Endothelial cell of umbilical vein (primary cell): ENCODE measurements around the gene EFCAB9. TPM values are rescaled to one million over a fixed set of nuclear protein-coding genes. Genes with fewer than 3 reads are reported as not detected.

ENCODE experiments used
- BruUV-seq: library from RNA; stranded (reverse); fragments of 400-500 nt; replicated peaks from 2 replicates; lab custom pipeline; 2021; lab: Mats Ljungman, UMichigan
- CTCF ChIA-PET: fragments of 300-600, 350-600 bp; sonication (Branson Sonifier 250); formaldehyde crosslinking; loops from one replicate; lab custom pipeline; 2021; ENCODE audit warnings: antibody characterized with exemption, inconsistent platforms; lab: Charles Lee
- POLR2A ChIA-PET: fragments of 300-600, 350-600 bp; sonication (Branson Sonifier 250); formaldehyde crosslinking; loops from one replicate; lab custom pipeline; 2021; ENCODE audit warnings: antibody characterized with exemption, inconsistent platforms; lab: Charles Lee
- DNase-seq: peaks from one replicate; pipeline ENCODE4 v3.0.0-alpha.2; 2011; ENCODE audit warnings: low read depth, low spot score
- FAIRE-seq: peaks from 2 replicates; lab custom pipeline; 2011; peaks lifted over from hg19 to GRCh38; lab: Jason Lieb, UNC
- H2AFZ ChIP-seq: 2 replicates; pipeline ENCODE4 v1.6.0; 2012; ENCODE audit warnings: low read depth, low read length, control low read depth, inconsistent platforms
- H3K27ac ChIP-seq: 2 replicates; pipeline ENCODE4 v1.5.1; 2011; ENCODE audit warnings: low read depth, mild to moderate bottlenecking, control low read depth, low read length, moderate library complexity; ENCODE audit not compliant: insufficient read depth
- H3K27me3 ChIP-seq, 2 experiments: 2 replicates each; pipeline versions ENCODE4 v1.6.0 to v1.6.1; 2011; ENCODE audit warnings: low read length in 2 of 2, mixed read lengths in 1 of 2; ENCODE audit not compliant: control insufficient read depth in 2 of 2, insufficient read depth in 2 of 2
- H3K36me3 ChIP-seq, 2 experiments: 2 replicates in 1 of 2; 3 replicates in 1 of 2; pipeline ENCODE4 v1.5.1; 2011; ENCODE audit warnings: low read length in 2 of 2, mild to moderate bottlenecking in 1 of 2, moderate library complexity in 1 of 2; ENCODE audit not compliant: control insufficient read depth in 2 of 2, insufficient read depth in 2 of 2; ENCODE audit errors: extremely low read depth in 1 of 2
- H3K4me1 ChIP-seq: 3 replicates; pipeline ENCODE4 v1.5.1; 2011; ENCODE audit warnings: mild to moderate bottlenecking, low read length; ENCODE audit not compliant: control insufficient read depth, insufficient read depth; ENCODE audit errors: extremely low read depth
- H3K4me2 ChIP-seq: 2 replicates; pipeline ENCODE4 v1.6.1; 2011; ENCODE audit warnings: low read length, control low read depth, mixed read lengths; ENCODE audit not compliant: insufficient read depth
- H3K4me3 ChIP-seq, 3 experiments: fragments of 200-600 bp in 1 of 3; sonication (generic), shearing (Covaris generic) in 1 of 3; replicated peaks in 1 of 3; 2 replicates each; pipeline ENCODE4 v1.5.1; 2011 to 2016; ENCODE audit warnings: control low read depth in 3 of 3, low read length in 3 of 3, mild to moderate bottlenecking in 2 of 3, inconsistent platforms in 1 of 3, low read depth in 1 of 3, moderate library complexity in 1 of 3; ENCODE audit not compliant: insufficient read depth in 1 of 3
- H3K79me2 ChIP-seq: 2 replicates; pipeline ENCODE4 v1.6.0; 2012; ENCODE audit warnings: low read length, inconsistent platforms; ENCODE audit not compliant: control insufficient read depth, insufficient read depth
- H3K9ac ChIP-seq: replicated peaks from 2 replicates; pipeline ENCODE3; 2011; ENCODE audit warnings: low read length, control low read depth; ENCODE audit not compliant: insufficient read depth; ENCODE audit errors: extremely low read depth
- H3K9me1 ChIP-seq: replicated peaks from 3 replicates; pipeline ENCODE4 v1.6.0; 2011; ENCODE audit warnings: mild to moderate bottlenecking, low read length; ENCODE audit not compliant: control insufficient read depth, insufficient read depth; ENCODE audit errors: extremely low read depth
- H3K9me3 ChIP-seq: replicated peaks from 2 replicates; pipeline ENCODE4 v1.5.1; 2012; ENCODE audit warnings: low read length, inconsistent platforms; ENCODE audit not compliant: control insufficient read depth, insufficient read depth
- H4K20me1 ChIP-seq: replicated peaks from 2 replicates; pipeline ENCODE3; 2011; ENCODE audit warnings: mild to moderate bottlenecking, low read length; ENCODE audit not compliant: control insufficient read depth, insufficient read depth; ENCODE audit errors: extremely low read depth
- CTCF ChIP-seq, 2 donors: IDR thresholded peaks; 1 replicate in 1 of 2; 2 replicates in 1 of 2; pipeline ENCODE4 v1.5.1; 2011; ENCODE audit warnings: low read length in 2 of 2, mild to moderate bottlenecking in 2 of 2, moderate library complexity in 2 of 2, control low read depth in 1 of 2, inconsistent platforms in 1 of 2, low read depth in 1 of 2; ENCODE audit not compliant: insufficient read depth in 1 of 2; ENCODE audit errors: extremely low read depth in 1 of 2
- EZH2 ChIP-seq: IDR thresholded peaks from 2 replicates; pipeline ENCODE4 v1.6.1; 2012; ENCODE audit warnings: borderline replicate concordance, low read depth, mild to moderate bottlenecking, moderate library complexity, low read length, inconsistent platforms; ENCODE audit not compliant: severe bottlenecking
- FOS ChIP-seq: IDR thresholded peaks from 2 replicates; pipeline ENCODE4 v1.6.1; 2011; ENCODE audit warnings: mild to moderate bottlenecking, low read length, moderate library complexity, borderline replicate concordance; ENCODE audit not compliant: insufficient read depth
- GATA2 ChIP-seq: IDR thresholded peaks from 2 replicates; pipeline ENCODE4 v1.7.0; 2011; ENCODE audit warnings: low read depth, mild to moderate bottlenecking, moderate library complexity, mixed read lengths, low read length; ENCODE audit not compliant: insufficient read length, insufficient read depth
- JUN ChIP-seq: IDR thresholded peaks from 2 replicates; pipeline ENCODE4 v1.6.1; 2011; ENCODE audit warnings: borderline replicate concordance, low read depth; ENCODE audit not compliant: insufficient read length, insufficient read depth
- MAX ChIP-seq: IDR thresholded peaks from 2 replicates; pipeline ENCODE4 v1.6.1; 2011; ENCODE audit not compliant: insufficient read depth, insufficient read length
- MYC ChIP-seq: IDR thresholded peaks from one replicate; pipeline ENCODE4 v1.6.1; 2011; ENCODE audit warnings: mild to moderate bottlenecking, low read depth, low read length
- POLR2A ChIP-seq: IDR thresholded peaks from 2 replicates; pipeline ENCODE4 v1.6.1; 2012; ENCODE audit warnings: low read depth, mild to moderate bottlenecking, control low read depth, low read length
- POLR2AphosphoS5 ChIP-seq: IDR thresholded peaks from 2 replicates; pipeline ENCODE4 v1.6.1; 2012; ENCODE audit warnings: low read depth, mild to moderate bottlenecking, control low read depth, low read length, moderate library complexity; ENCODE audit not compliant: insufficient read depth
- dilution Hi-C: fragments of 300-500 bp; cut with MboI; formaldehyde crosslinking; loops from one replicate; pipeline ENCODE4 v1.15.0; 2019; ENCODE audit warnings: low sequenced_read_pairs; ENCODE audit not compliant: extremely low pct_ligation_motif_present
- intact Hi-C: fragments of 100-400 bp; cut with micrococcal nuclease; formaldehyde crosslinking; loops from one replicate; pipeline ENCODE4 v1.10.0; 2022
- polyA plus RNA-seq, 4 experiments: library from polyadenylated mRNA; depleted of rRNA in 3 of 4; stranded (reverse) in 3 of 4; unstranded in 1 of 4; fragments of >200 nt; gene quantifications; 2 replicates each; pipeline versions ENCODE4 v1.2.1 to v1.2.3, GENCODE V29; 2011 to 2012; ENCODE audit warnings: missing spikeins in 1 of 4
- total RNA-seq: library from RNA; stranded (reverse); gene quantifications from 2 replicates; pipeline ENCODE4 v1.2.3, GENCODE V29; 2021

The EFCAB9 gene
- total and polyA plus RNA-seq, 2 donors (not counting 3 experiments of a cell fraction or from before 2014, with no cell fraction given) = not detected

GRCh38 chr5:172162987-172163343 lies 31.0 kb upstream of the EFCAB9 start:
- no peaks in the 10 kb centered on the region for H3K79me2 ChIP-seq
- no peak overlapping the region for H3K27ac ChIP-seq
- no peaks in the 10 kb centered on the region for H4K20me1 ChIP-seq
- ChIA-PET CTCF (interaction anchor here (0.6 to 3.5 kb wide), 6 partner anchors 10 to 57 kb away, joined by 3 to 18 read pairs (median 6); partner anchors contain the start of gene STK10), POLR2A (no interaction called here)
- H3K4me2 ChIP-seq = no peak overlapping the region
- dilution Hi-C loops (no loop called here), intact Hi-C loops (loop anchor here (1.0 kb wide), 1 partner anchor 25 kb away; the partner anchor contains the start of gene STK10)
- H2AFZ ChIP-seq = no peak overlapping the region
- no TSS peak for BruUV-seq
- no peaks in the 10 kb centered on the region for H3K4me1 ChIP-seq
- H3K9me1 ChIP-seq = no peaks in the 10 kb centered on the region
- TF ChIP-seq JUN = no peak
- TF ChIP-seq EZH2 = no peak
- TF ChIP-seq MYC = no peak
- no peak for TF ChIP-seq GATA2
- FAIRE-seq = no peak
- no peak overlapping the region for H3K9ac ChIP-seq
- H3K9me3 ChIP-seq = no peaks in the 10 kb centered on the region
- DNase-seq = no peak
- H3K36me3 ChIP-seq = no peaks in the 10 kb centered on the region
- H3K4me3 ChIP-seq = no peak overlapping the region
- no peaks in the 10 kb centered on the region for H3K27me3 ChIP-seq

GRCh38 chr5:172163346-172163745 lies 30.6 kb upstream of the EFCAB9 start:
- ChIA-PET CTCF (interaction anchor here (1.6 to 3.5 kb wide), 4 partner anchors 10 to 57 kb away, joined by 4 to 18 read pairs (median 8); partner anchors contain the start of gene STK10), POLR2A (no interaction called here)
- no peaks in the 10 kb centered on the region for H3K79me2 ChIP-seq
- H3K36me3 ChIP-seq = no peaks in the 10 kb centered on the region
- no peaks in the 10 kb centered on the region for H3K9me3 ChIP-seq
- H3K9ac ChIP-seq = no peak overlapping the region
- no peak overlapping the region for H3K27ac ChIP-seq
- H3K9me1 ChIP-seq = no peaks in the 10 kb centered on the region
- dilution Hi-C loops = no loop called here
- H3K27me3 ChIP-seq = no peaks in the 10 kb centered on the region
- H2AFZ ChIP-seq = no peak overlapping the region
- TF ChIP-seq FOS (no peak), CTCF (IDR thresholded peaks at IDR 0.05; ENCODE audit: extremely low read depth in 1 of 2, insufficient read depth in 1 of 2, low read depth in 1 of 2, low read length in 2 of 2) (no peak), POLR2AphosphoS5 (no peak), JUN (no peak), GATA2 (no peak), MYC (no peak), MAX (no peak), POLR2A (no peak), EZH2 (no peak)
- no peak overlapping the region for H3K4me2 ChIP-seq
- BruUV-seq = no TSS peak
- no peaks in the 10 kb centered on the region for H3K4me1 ChIP-seq
- intact Hi-C loops = no loop called here
- FAIRE-seq = no peak
- DNase-seq = no peak
- no peaks in the 10 kb centered on the region for H4K20me1 ChIP-seq
- H3K4me3 ChIP-seq = no peak overlapping the region
